H1 (cell line): ENCODE results near the gene PAIP2. TPM values are rescaled to one million over a fixed set of nuclear protein-coding genes. Genes with fewer than 3 reads are reported as not detected.

Experiments
- CTCF ChIA-PET: fragments of 300-600 bp; sonication (Branson Sonifier 250); formaldehyde crosslinking; loops from one replicate; lab custom pipeline; 2021; ENCODE audit not compliant: partially characterized antibody; lab: Charles Lee
- POLR2A ChIA-PET: fragments of 300-600 bp; sonication (Branson Sonifier 250); formaldehyde crosslinking; loops from one replicate; lab custom pipeline; 2021; ENCODE audit warnings: inconsistent platforms; ENCODE audit not compliant: partially characterized antibody; lab: Charles Lee
- DNase-seq, 2 experiments: peaks; one replicate each; pipeline versions ENCODE4 v3.0.0 to v3.0.0-alpha.2; 2010 to 2022; ENCODE audit warnings: low spot score in 2 of 2, low read depth in 1 of 2, mixed read lengths in 1 of 2
- FAIRE-seq: peaks from 2 replicates; lab custom pipeline; 2011; peaks lifted over from hg19 to GRCh38; lab: Jason Lieb, UNC
- H2AFZ ChIP-seq: 2 replicates; pipeline ENCODE4 v1.8.1; 2012; ENCODE audit warnings: low read length, inconsistent platforms
- H2AK5ac ChIP-seq: 2 replicates; pipeline ENCODE4 v1.6.1; 2013; ENCODE audit warnings: low read depth, low read length
- H2BK120ac ChIP-seq: replicated peaks from 2 replicates; pipeline ENCODE3; 2013; ENCODE audit warnings: low read depth, low read length, inconsistent platforms
- H2BK12ac ChIP-seq: 2 replicates; pipeline ENCODE4 v1.6.1; 2013; ENCODE audit warnings: low read depth, low read length
- H2BK15ac ChIP-seq: 2 replicates; pipeline ENCODE4 v1.6.1; 2013; ENCODE audit warnings: low read length
- H2BK20ac ChIP-seq: 2 replicates; pipeline ENCODE4 v1.6.1; 2013; ENCODE audit warnings: low read length
- H2BK5ac ChIP-seq: 2 replicates; pipeline ENCODE4 v1.6.1; 2013; ENCODE audit warnings: low read depth, low read length
- H3K14ac ChIP-seq: 2 replicates; pipeline ENCODE4 v1.6.1; 2013; ENCODE audit warnings: inconsistent platforms; ENCODE audit not compliant: insufficient read length
- H3K18ac ChIP-seq: 2 replicates; pipeline ENCODE4 v1.6.1; 2013; ENCODE audit warnings: low read length; ENCODE audit errors: extremely low read depth
- H3K23ac ChIP-seq: 2 replicates; pipeline ENCODE4 v1.6.1; 2013; ENCODE audit warnings: inconsistent platforms; ENCODE audit not compliant: insufficient read length
- H3K23me2 ChIP-seq: 2 replicates; pipeline ENCODE4 v1.6.1; 2013; ENCODE audit warnings: low read depth, low read length
- H3K27ac ChIP-seq: 2 replicates; pipeline ENCODE4 v1.6.1; 2011; ENCODE audit warnings: low read depth, low read length, inconsistent platforms
- H3K27me3 ChIP-seq, 4 experiments: replicated peaks in 1 of 4; 1 replicate in 1 of 4; 2 replicates in 3 of 4; pipeline versions ENCODE4 v1.6.1 to v1.8.1; 2011 to 2013; ENCODE audit warnings: low read length in 3 of 4, mild to moderate bottlenecking in 3 of 4, inconsistent platforms in 2 of 4, mixed read lengths in 2 of 4, moderate library complexity in 1 of 4; ENCODE audit not compliant: control insufficient read depth in 3 of 4, insufficient read depth in 3 of 4; ENCODE audit errors: extremely low read depth in 1 of 4
- H3K36me3 ChIP-seq, 4 experiments: 2 replicates each; pipeline versions ENCODE4 v1.6.1 to v1.8.1; 2011 to 2013; ENCODE audit warnings: mild to moderate bottlenecking in 4 of 4, low read length in 3 of 4, moderate library complexity in 2 of 4, control low read depth in 1 of 4, inconsistent platforms in 1 of 4; ENCODE audit not compliant: insufficient read depth in 4 of 4, control insufficient read depth in 2 of 4
- H3K4ac ChIP-seq: replicated peaks from 2 replicates; pipeline ENCODE3; 2013; ENCODE audit warnings: low read length, low read depth, mixed read lengths, inconsistent platforms; ENCODE audit not compliant: insufficient read length
- H3K4me1 ChIP-seq, 4 experiments: replicated peaks in 1 of 4; 1 replicate in 1 of 4; 2 replicates in 3 of 4; pipeline versions ENCODE4 v1.6.1 to v1.8.1; 2011 to 2013; ENCODE audit warnings: low read length in 3 of 4, inconsistent platforms in 2 of 4, mixed read lengths in 1 of 4; ENCODE audit not compliant: insufficient read depth in 4 of 4, control insufficient read depth in 3 of 4
- H3K4me2 ChIP-seq, 2 experiments: 2 replicates each; pipeline versions ENCODE4 v1.6.1 to v1.8.1; 2011 to 2013; ENCODE audit warnings: low read depth in 2 of 2, low read length in 2 of 2, control low read depth in 1 of 2, inconsistent platforms in 1 of 2, mild to moderate bottlenecking in 1 of 2; ENCODE audit not compliant: insufficient read depth in 1 of 2
- H3K4me3 ChIP-seq, 4 experiments: fragments of 200-600, 300-600 bp in 1 of 4; sonication (generic), shearing (Covaris generic), sonication (Bioruptor Twin) in 1 of 4; 2 replicates each; pipeline versions ENCODE4 v1.5.1 to v1.8.1; 2011 to 2016; ENCODE audit warnings: low read length in 4 of 4, low read depth in 3 of 4, control low read depth in 2 of 4, inconsistent platforms in 2 of 4, mild to moderate bottlenecking in 2 of 4, mixed read lengths in 1 of 4, moderate library complexity in 1 of 4; ENCODE audit not compliant: insufficient read depth in 2 of 4; ENCODE audit errors: extremely low read depth in 1 of 4
- H3K56ac ChIP-seq: replicated peaks from 2 replicates; pipeline ENCODE3; 2013; ENCODE audit warnings: low read depth, mild to moderate bottlenecking, mixed read lengths, low read length, inconsistent platforms; ENCODE audit not compliant: insufficient read length
- H3K79me1 ChIP-seq: 2 replicates; pipeline ENCODE4 v1.6.1; 2013; ENCODE audit warnings: low read depth, low read length, control low read depth
- H3K79me2 ChIP-seq, 2 experiments: 2 replicates each; pipeline versions ENCODE4 v1.6.1 to v1.8.1; 2012 to 2013; ENCODE audit warnings: low read length in 2 of 2, mild to moderate bottlenecking in 2 of 2, inconsistent platforms in 1 of 2; ENCODE audit not compliant: insufficient read depth in 2 of 2, control insufficient read depth in 1 of 2
- H3K9ac ChIP-seq, 4 experiments: replicated peaks in 1 of 4; 1 replicate in 1 of 4; 2 replicates in 3 of 4; pipeline versions ENCODE4 v1.6.1 to v1.8.1; 2011 to 2013; ENCODE audit warnings: low read depth in 3 of 4, low read length in 3 of 4, control low read depth in 2 of 4, mild to moderate bottlenecking in 2 of 4, moderate library complexity in 2 of 4, inconsistent platforms in 1 of 4; ENCODE audit errors: extremely low read depth in 1 of 4
- H3K9me3 ChIP-seq, 2 experiments: 2 replicates each; pipeline versions ENCODE4 v1.6.1 to v1.8.1; 2012 to 2013; ENCODE audit warnings: mild to moderate bottlenecking in 2 of 2, moderate library complexity in 2 of 2, control low read depth in 1 of 2, inconsistent platforms in 1 of 2, low read depth in 1 of 2, low read length in 1 of 2, mixed read lengths in 1 of 2; ENCODE audit not compliant: insufficient read depth in 2 of 2
- H4K20me1 ChIP-seq, 2 experiments: replicated peaks in 1 of 2; 2 replicates each; pipeline versions ENCODE3 to v1.8.1; 2011 to 2013; ENCODE audit warnings: inconsistent platforms in 2 of 2, low read length in 2 of 2, mild to moderate bottlenecking in 1 of 2; ENCODE audit not compliant: insufficient read depth in 2 of 2, control insufficient read depth in 1 of 2
- H4K5ac ChIP-seq: 2 replicates; pipeline ENCODE4 v1.6.1; 2013; ENCODE audit warnings: low read length, low read depth, mixed read lengths, inconsistent platforms; ENCODE audit not compliant: insufficient read length
- H4K8ac ChIP-seq: 2 replicates; pipeline ENCODE4 v1.8.0; 2013; ENCODE audit warnings: mild to moderate bottlenecking, moderate library complexity, low read length, inconsistent platforms; ENCODE audit not compliant: insufficient read depth; ENCODE audit errors: extremely low read depth
- H4K91ac ChIP-seq: replicated peaks from 2 replicates; pipeline ENCODE3; 2013; ENCODE audit warnings: low read length, mixed read lengths, inconsistent platforms; ENCODE audit not compliant: insufficient read length
- ATF2 ChIP-seq: IDR thresholded peaks from 2 replicates; pipeline ENCODE4 v1.6.1; 2012; ENCODE audit warnings: low read length, inconsistent platforms
- ATF3 ChIP-seq: IDR thresholded peaks from 2 replicates; pipeline ENCODE4 v1.6.1; 2011; ENCODE audit warnings: low read depth, mild to moderate bottlenecking, low read length; ENCODE audit not compliant: insufficient read depth
- CBX5 ChIP-seq: fragments of 300-800, 300-1000 bp; sonication (generic); IDR thresholded peaks from 2 replicates; pipeline ENCODE4 v1.7.1; 2016; ENCODE audit warnings: antibody characterized with exemption, low read length, low read depth
- CHD1 ChIP-seq: IDR thresholded peaks from 2 replicates; pipeline ENCODE4 v1.6.1; 2012; ENCODE audit warnings: low read depth, low read length, improper control_type of control experiment
- CHD2 ChIP-seq: IDR thresholded peaks from 2 replicates; pipeline ENCODE4 v1.6.1; 2012; ENCODE audit warnings: low read length, improper control_type of control experiment
- EZH2 ChIP-seq: fragments of 200-600 bp; sonication (generic); IDR thresholded peaks from 2 replicates; pipeline ENCODE4 v1.7.1; 2012; ENCODE audit warnings: low read depth, mild to moderate bottlenecking, moderate library complexity, low read length, inconsistent platforms; ENCODE audit not compliant: severe bottlenecking
- HDAC2 ChIP-seq, 2 experiments: fragments of 300-600 bp in 1 of 2; sonication (generic) in 1 of 2; IDR thresholded peaks; 2 replicates each; pipeline ENCODE4 v1.6.1; 2011 to 2012; ENCODE audit warnings: low read depth in 2 of 2, low read length in 2 of 2, mild to moderate bottlenecking in 2 of 2, moderate library complexity in 2 of 2, borderline replicate concordance in 1 of 2, inconsistent platforms in 1 of 2
- KDM1A ChIP-seq: fragments of 200-600, 300-600 bp; sonication (generic); IDR thresholded peaks from 2 replicates; pipeline ENCODE4 v1.7.1; 2016; ENCODE audit warnings: mild to moderate bottlenecking, low read length, borderline replicate concordance
- KDM5A ChIP-seq: fragments of 200-600 bp; IDR thresholded peaks from 2 replicates; pipeline ENCODE4 v1.7.1; 2012; ENCODE audit warnings: mild to moderate bottlenecking, low read length, inconsistent platforms, mixed read lengths
- WGBS, 2 experiments: shearing (Covaris generic) in 1 of 2; methylation state at CpG; one replicate each; pipeline versions ENCODE4 v1.1.6 to v1.1.7; 2013 to 2015; ENCODE audit warnings: low lambda C conversion rate in 2 of 2, mixed read lengths in 2 of 2, inconsistent platforms in 1 of 2, low coverage in 1 of 2, missing lambda C conversion rate in 1 of 2; ENCODE audit not compliant: insufficient replicate concordance in 2 of 2, insufficient coverage in 1 of 2, insufficient read length in 1 of 2; ENCODE audit errors: extremely low coverage in 1 of 2, missing lambda C conversion rate in 1 of 2; 5-methylcytosine and 5-hydroxymethylcytosine counted together
- polyA plus RNA-seq, 7 experiments: library from polyadenylated mRNA; depleted of rRNA in 3 of 7; stranded (reverse) in 5 of 7; unstranded in 2 of 7; fragments of >200 nt in 5 of 7; fragments of 200-250 nt in 2 of 7; gene quantifications; 1 replicate in 5 of 7; 2 replicates in 1 of 7; 4 replicates in 1 of 7; pipeline versions ENCODE4 v1.2.1 to v1.2.3, GENCODE V29; 2011 to 2013; ENCODE audit warnings: missing spikeins in 2 of 7, mixed read lengths in 2 of 7
- total RNA-seq: library from RNA; stranded (reverse); fragmentation: NEBNext Ultra II Directional; extraction: Animal tissue kit (Norgen Biotek cat#: 25700); gene quantifications from 2 replicates; pipeline ENCODE4 v1.2.1, GENCODE V29; 2021

Gene PAIP2
- total and polyA plus RNA-seq, 2 of the 8 experiments (the other 6 are each of a cell fraction or from before 2014, with no cell fraction given) = 87.6 to 162 TPM

- Histone ChIP-seq H2BK5ac (no peak overlapping the region), H3K27me3 (0 out of 7 replicates have a peak, but pooled peaks cover 0 to 4% (median 0%) of the 10 kb centered on the region in 4 experiments), H3K4ac (no peak overlapping the region), H2AK5ac (no peak overlapping the region), H3K4me2 (no peak overlapping the region), H3K18ac (no peak overlapping the region), H3K4me3 (no peak overlapping the region), H4K5ac (no peak overlapping the region), H4K20me1 (no peaks in the 10 kb centered on the region), H3K79me2 (no peaks in the 10 kb centered on the region), H3K9ac (no peak overlapping the region), H3K79me1 (no peaks in the 10 kb centered on the region), H3K27ac (no peak overlapping the region), H2BK20ac (no peak overlapping the region), H4K8ac (no peak overlapping the region), H3K4me1 (no peaks in the 10 kb centered on the region), H4K91ac (no peak overlapping the region), H2BK120ac (no peak overlapping the region), H3K23ac (no peak overlapping the region), H2BK15ac (no peak overlapping the region), H3K23me2 (no peaks in the 10 kb centered on the region), H2BK12ac (no peak overlapping the region), H3K14ac (no peak overlapping the region), H3K56ac (no peak overlapping the region), H2AFZ (no peak overlapping the region), H3K36me3 (peaks cover 0 to 11% (median 3%) of the 10 kb centered on the region in 4 experiments; a peak in 4 of 8 replicates), H3K9me3 (no peaks in the 10 kb centered on the region)
- FAIRE-seq (no peak), DNase-seq (no peak)
- 76% methylated on average over 6 of the region's 6 CpGs; no CpG with 5 or more reads in 1 of the 2 experiments for WGBS, 2 experiments
- CTCF ChIA-PET = interaction anchor here (0.6 to 8.2 kb wide), 8 partner anchors 8 to 141 kb away, joined by 3 to 69 read pairs (median 4); no protein-coding TSS in a partner anchor
- POLR2A ChIA-PET = interaction anchor here (0.8 to 1.5 kb wide), 10 partner anchors 9 to 151 kb away, joined by 3 to 6 read pairs (median 4); partner anchors contain the start of genes DNAJC18, ECSCR, PROB1 and UBE2D2
- TF ChIP-seq HDAC2 (IDR thresholded peaks at IDR 0.05; ENCODE audit: borderline replicate concordance in 1 of 2, low read depth in 2 of 2, low read length in 2 of 2) (no peak), EZH2 (no peak), KDM5A (no peak), CBX5 (no peak), ATF3 (no peak), ATF2 (no peak), CHD1 (no peak), CHD2 (no peak), KDM1A (no peak)
Measured at GRCh38 chr5:139410121-139410992, 68.7 kb downstream of the PAIP2 start.
